Body of pancreas (tissue), 4 donors: ENCODE results near the gene ARHGEF17. TPM values are rescaled to one million over a fixed set of nuclear protein-coding genes. Genes with fewer than 3 reads are reported as not detected.

Source experiments
- ATAC-seq: fragments of 150-250 bp; one replicate; pipeline ENCODE4 v1.9.1; 2016
- DNase-seq, 4 donors: peaks; one replicate each; pipeline ENCODE4 v3.0.0-alpha.2; 2019
- H3K27ac ChIP-seq, 4 donors: fragments of 200-600 bp; sonication (generic); 1 replicate in 3 of 4; 2 replicates in 1 of 4; pipeline versions ENCODE4 v1.5.1 to v1.6.1; 2016 to 2019; ENCODE audit warnings: mild to moderate bottlenecking in 1 of 4, mixed read lengths in 1 of 4, moderate library complexity in 1 of 4
- H3K27me3 ChIP-seq, 2 donors: fragments of 200-600 bp; sonication (generic); one replicate each; pipeline ENCODE4 v1.6.0; 2016; ENCODE audit warnings: mild to moderate bottlenecking in 1 of 2
- H3K36me3 ChIP-seq, 2 donors: fragments of 200-600 bp; sonication (generic); replicated peaks in 1 of 2; 2 replicates each; pipeline ENCODE4 v1.5.1; 2016; ENCODE audit warnings: low read depth in 2 of 2; ENCODE audit not compliant: insufficient read depth in 1 of 2
- H3K4me1 ChIP-seq: fragments of 200-600 bp; sonication (generic); one replicate; pipeline ENCODE4 v1.6.0; 2016
- H3K4me3 ChIP-seq, 2 donors: fragments of 200-600 bp; sonication (generic); 1 replicate in 1 of 2; 2 replicates in 1 of 2; pipeline ENCODE4 v1.5.1; 2016 to 2019
- H3K9me3 ChIP-seq, 3 donors: fragments of 200-600 bp; sonication (generic); 1 replicate in 2 of 3; 2 replicates in 1 of 3; pipeline ENCODE4 v1.5.1; 2016
- CTCF ChIP-seq, 7 experiments: fragments of 450-650 bp in 4 of 7; fragments of 200-600 bp in 3 of 7; sonication (generic) in 3 of 7; IDR thresholded peaks; one replicate each; pipeline ENCODE4 v1.5.1; 2016 to 2019; ENCODE audit warnings: antibody characterized with exemption in 7 of 7
- POLR2A ChIP-seq, 3 donors: fragments of 450-650 bp; IDR thresholded peaks; one replicate each; pipeline ENCODE4 v1.6.1; 2016; ENCODE audit warnings: antibody characterized with exemption in 3 of 3, mild to moderate bottlenecking in 2 of 3
- WGBS, 2 donors: methylation state at CpG; one replicate each; pipeline ENCODE4 v1.1.5; 2017; 5-methylcytosine and 5-hydroxymethylcytosine counted together
- intact Hi-C: fragments of 100-400 bp; cut with DNase I; formaldehyde crosslinking; loops from one replicate; pipeline ENCODE4 v1.15.1; 2023
- total RNA-seq, 2 donors: library from RNA; depleted of rRNA; stranded (reverse); fragments of >200 nt; gene quantifications; one replicate each; pipeline ENCODE4 v1.1.0, GENCODE V29; 2016

The ARHGEF17 gene
- total RNA-seq, 2 donors from 2014 or later: 19.2 to 28.0 TPM

DNA sequence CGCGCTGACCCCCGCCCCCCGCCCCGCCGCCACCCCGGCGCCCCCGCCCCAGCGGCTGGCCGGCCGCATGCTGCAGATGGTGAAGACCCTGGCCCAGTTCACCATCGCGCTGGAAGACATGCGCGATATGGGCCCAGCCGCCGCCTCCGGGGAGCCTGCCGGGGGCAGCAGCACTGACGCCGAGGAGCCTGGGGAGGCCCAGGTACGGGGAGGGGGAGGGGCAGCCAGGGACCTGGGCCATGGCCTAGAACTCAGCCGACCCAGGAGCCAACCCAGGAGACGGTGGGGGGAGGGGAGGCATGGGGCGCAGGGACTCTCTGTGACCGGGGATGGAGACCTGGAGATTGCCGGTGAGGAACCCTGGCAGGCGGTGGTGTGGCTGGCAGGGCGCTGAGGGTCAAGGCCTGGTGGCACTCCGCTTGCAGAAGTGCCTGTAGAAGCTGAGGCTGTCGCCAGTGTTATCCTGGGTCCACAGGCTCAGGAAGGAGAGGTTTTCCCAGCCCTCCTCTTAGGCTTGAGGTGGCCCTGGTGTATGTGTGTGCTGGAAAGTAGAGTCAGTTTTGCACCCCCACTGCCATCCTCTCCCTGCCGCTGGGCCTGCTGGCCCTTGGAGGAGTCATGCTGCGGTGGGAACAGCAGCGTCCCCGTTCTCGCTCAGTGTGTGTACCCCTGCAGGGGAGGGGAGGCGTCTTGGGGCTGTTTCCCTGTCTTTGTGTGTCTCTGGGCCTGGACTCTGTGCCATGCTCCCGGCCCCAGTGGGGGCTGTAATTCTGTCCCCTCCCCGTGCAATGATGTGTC, 35.2 kb downstream of the ARHGEF17 start:
- Histone ChIP-seq H3K27ac (no peak overlapping the region), H3K9me3 (no peaks in the 10 kb centered on the region), H3K27me3 (no peaks in the 10 kb centered on the region), H3K4me3 (no peak overlapping the region), H3K4me1 (peaks cover 15% of the 10 kb centered on the region), H3K36me3 (no peaks in the 10 kb centered on the region)
- whole genome bisulfite sequencing, 2 donors: 47 to 89% methylated on average over 3 to 32 of the region's 40 CpGs
- DNase-seq: peak in 2 of 4 donors; percentile 31 to 34
- intact Hi-C loops: no loop called here
- no peak for ATAC-seq
- TF ChIP-seq CTCF (IDR thresholded peaks at IDR 0.05): no peak
- no peak for TF ChIP-seq POLR2A (IDR thresholded peaks at IDR 0.05)

DNA sequence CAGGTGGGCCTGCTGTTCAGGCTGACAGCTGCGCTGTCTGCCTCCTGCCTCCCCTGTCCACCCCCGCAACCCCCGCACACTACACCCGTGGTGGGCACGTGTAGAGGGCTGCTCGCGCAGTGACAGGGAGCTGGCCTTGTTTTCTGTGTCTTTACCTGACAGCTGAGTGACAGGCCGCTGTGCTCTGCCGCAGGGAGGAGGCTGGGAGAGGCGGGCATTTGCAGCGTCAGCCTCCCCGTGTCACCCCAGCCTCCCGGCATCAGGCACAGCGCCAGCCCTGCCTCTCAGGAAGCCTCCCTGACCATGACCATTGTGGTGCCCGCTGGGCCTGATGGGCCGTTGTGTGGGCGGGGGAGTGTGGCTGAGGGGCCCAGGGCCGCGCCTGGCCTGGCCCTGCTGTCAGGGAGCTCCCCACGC, 36.1 kb downstream of the ARHGEF17 start:
- ATAC-seq: no peak
- peaks cover 15% of the 10 kb centered on the region for H3K4me1 ChIP-seq
- peak in 1 of 4 donors; percentile 28 for DNase-seq
- H3K4me3 ChIP-seq: no peak overlapping the region
- no peak overlapping the region for H3K27ac ChIP-seq
- intact Hi-C loops: no loop called here
- no peak for TF ChIP-seq CTCF (IDR thresholded peaks at IDR 0.05)
- no peak for TF ChIP-seq POLR2A (IDR thresholded peaks at IDR 0.05)
- no peaks in the 10 kb centered on the region for H3K36me3 ChIP-seq
- H3K27me3 ChIP-seq: no peaks in the 10 kb centered on the region
- 50 to 78% methylated on average over 2 to 19 of the region's 20 CpGs for WGBS, 2 donors
- no peaks in the 10 kb centered on the region for H3K9me3 ChIP-seq

- DNase-seq (no peak), ATAC-seq (no peak)
- TF ChIP-seq POLR2A (IDR thresholded peaks at IDR 0.05) (no peak), CTCF (IDR thresholded peaks at IDR 0.05) (no peak)
- 68 to 87% methylated on average over 5 of the region's 5 CpGs for WGBS, 2 donors
- H3K9me3 ChIP-seq: no peaks in the 10 kb centered on the region
- intact Hi-C loops: no loop called here
- H3K27me3 ChIP-seq: no peaks in the 10 kb centered on the region
- H3K4me1 ChIP-seq: peaks cover 15% of the 10 kb centered on the region
- no peaks in the 10 kb centered on the region for H3K36me3 ChIP-seq
- no peak overlapping the region for H3K27ac ChIP-seq
- no peak overlapping the region for H3K4me3 ChIP-seq
These were observed 37.5 kb downstream of the ARHGEF17 start for GRCh38 chr11:73345481-73346160.

GRCh38 chr11:73346186-73346935, 38.3 kb downstream of the ARHGEF17 start:
- TF ChIP-seq CTCF (IDR thresholded peaks at IDR 0.05): no peak
- TF ChIP-seq POLR2A (IDR thresholded peaks at IDR 0.05): no peak
- ATAC-seq: no peak
- no peak for DNase-seq
- H3K9me3 ChIP-seq: no peaks in the 10 kb centered on the region
- no peak overlapping the region for H3K27ac ChIP-seq
- no peaks in the 10 kb centered on the region for H3K27me3 ChIP-seq
- intact Hi-C loops: no loop called here
- WGBS, 2 donors: 71 to 73% methylated on average over 10 of the region's 10 CpGs
- H3K4me1 ChIP-seq: peaks cover 19% of the 10 kb centered on the region
- H3K4me3 ChIP-seq: no peak overlapping the region
- H3K36me3 ChIP-seq: no peaks in the 10 kb centered on the region
